ENCODE measurements around the gene CD33.

DNA sequence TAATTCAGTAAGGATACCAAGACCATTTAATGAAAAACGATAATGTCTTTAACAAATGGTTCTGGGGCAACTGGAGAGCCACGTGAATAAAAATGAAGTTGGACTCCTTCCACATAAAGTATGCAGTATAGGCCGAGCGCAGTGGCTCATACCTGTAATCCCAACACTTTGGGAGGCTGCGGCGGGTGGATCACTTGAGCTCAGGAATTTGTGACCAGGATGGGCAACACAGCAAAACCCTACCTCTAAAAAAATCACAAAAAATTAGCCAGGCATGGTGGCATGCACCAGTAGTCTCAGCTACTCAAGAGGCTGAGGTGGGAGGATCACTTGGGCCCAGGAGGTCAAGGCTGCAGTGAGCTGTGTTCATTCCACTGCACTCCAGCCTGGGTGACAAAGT, 20.6 kb upstream of the CD33 start:
- TF ChIP-seq, protein P1, sequence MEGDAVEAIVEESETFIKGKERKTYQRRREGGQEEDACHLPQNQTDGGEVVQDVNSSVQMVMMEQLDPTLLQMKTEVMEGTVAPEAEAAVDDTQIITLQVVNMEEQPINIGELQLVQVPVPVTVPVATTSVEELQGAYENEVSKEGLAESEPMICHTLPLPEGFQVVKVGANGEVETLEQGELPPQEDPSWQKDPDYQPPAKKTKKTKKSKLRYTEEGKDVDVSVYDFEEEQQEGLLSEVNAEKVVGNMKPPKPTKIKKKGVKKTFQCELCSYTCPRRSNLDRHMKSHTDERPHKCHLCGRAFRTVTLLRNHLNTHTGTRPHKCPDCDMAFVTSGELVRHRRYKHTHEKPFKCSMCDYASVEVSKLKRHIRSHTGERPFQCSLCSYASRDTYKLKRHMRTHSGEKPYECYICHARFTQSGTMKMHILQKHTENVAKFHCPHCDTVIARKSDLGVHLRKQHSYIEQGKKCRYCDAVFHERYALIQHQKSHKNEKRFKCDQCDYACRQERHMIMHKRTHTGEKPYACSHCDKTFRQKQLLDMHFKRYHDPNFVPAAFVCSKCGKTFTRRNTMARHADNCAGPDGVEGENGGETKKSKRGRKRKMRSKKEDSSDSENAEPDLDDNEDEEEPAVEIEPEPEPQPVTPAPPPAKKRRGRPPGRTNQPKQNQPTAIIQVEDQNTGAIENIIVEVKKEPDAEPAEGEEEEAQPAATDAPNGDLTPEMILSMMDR (conservative IDR thresholded peaks at IDR 0.05; ENCODE audit: low read length): no peak
- TF ChIP-seq EZH2phosphoT487 (IDR thresholded peaks at IDR 0.05; ENCODE audit: borderline replicate concordance): no peak
